Suprapubic skin (tissue), 4 donors: ENCODE results near the gene KLF7. TPM values are rescaled to one million over a fixed set of nuclear protein-coding genes. Genes with fewer than 3 reads are reported as not detected.

ENCODE experiments used
- DNase-seq, 2 donors: peaks; one replicate each; pipeline ENCODE4 v3.0.0-alpha.2; 2019; ENCODE audit warnings: low spot score in 2 of 2
- H3K27ac ChIP-seq: fragments of 200-600 bp; sonication (generic); one replicate; pipeline ENCODE4 v1.5.1; 2019
- H3K27me3 ChIP-seq: fragments of 200-600 bp; sonication (generic); one replicate; pipeline ENCODE4 v1.5.1; 2019
- H3K36me3 ChIP-seq: fragments of 200-600 bp; sonication (generic); one replicate; pipeline ENCODE4 v1.5.1; 2019
- H3K4me1 ChIP-seq: fragments of 200-600 bp; sonication (generic); one replicate; pipeline ENCODE4 v1.5.1; 2019
- H3K4me3 ChIP-seq: fragments of 200-600 bp; sonication (generic); one replicate; pipeline ENCODE4 v1.5.1; 2019; ENCODE audit warnings: mild to moderate bottlenecking
- H3K9me3 ChIP-seq: fragments of 200-600 bp; sonication (generic); one replicate; pipeline ENCODE4 v1.5.1; 2019
- EP300 ChIP-seq: sonication (generic); formaldehyde crosslinking; IDR thresholded peaks from one replicate; pipeline ENCODE4 v1.6.1; 2017; ENCODE audit warnings: antibody characterized with exemption
- POLR2A ChIP-seq, 2 donors: fragments of 450-650 bp; IDR thresholded peaks; one replicate each; pipeline ENCODE4 v1.6.1; 2017; ENCODE audit warnings: antibody characterized with exemption in 2 of 2, mild to moderate bottlenecking in 2 of 2, moderate library complexity in 2 of 2
- POLR2AphosphoS5 ChIP-seq, 3 donors: sonication (generic); formaldehyde crosslinking; IDR thresholded peaks; one replicate each; pipeline ENCODE4 v1.6.1; 2017; ENCODE audit warnings: antibody characterized with exemption in 3 of 3
- WGBS: methylation state at CpG from one replicate; pipeline ENCODE4 v1.1.5; 2018; 5-methylcytosine and 5-hydroxymethylcytosine counted together
- total RNA-seq, 4 donors: library from RNA; depleted of rRNA; stranded (reverse); fragments of >200 nt; gene quantifications; one replicate each; pipeline ENCODE4 v1.1.0, GENCODE V29; 2016
- TF ChIP-seq, protein P1 (sequence below), 2 donors: fragments of 200-600 bp in 1 of 2; fragments of 450-650 bp in 1 of 2; sonication (generic) in 1 of 2; IDR thresholded peaks; one replicate each; pipeline ENCODE4 v1.5.1; 2016 to 2019; ENCODE audit warnings: antibody characterized with exemption in 2 of 2, mild to moderate bottlenecking in 1 of 2, moderate library complexity in 1 of 2

The KLF7 gene
- total RNA-seq, 4 donors from 2014 or later: 10.0 to 17.4 (median 10.7) TPM

DNA sequence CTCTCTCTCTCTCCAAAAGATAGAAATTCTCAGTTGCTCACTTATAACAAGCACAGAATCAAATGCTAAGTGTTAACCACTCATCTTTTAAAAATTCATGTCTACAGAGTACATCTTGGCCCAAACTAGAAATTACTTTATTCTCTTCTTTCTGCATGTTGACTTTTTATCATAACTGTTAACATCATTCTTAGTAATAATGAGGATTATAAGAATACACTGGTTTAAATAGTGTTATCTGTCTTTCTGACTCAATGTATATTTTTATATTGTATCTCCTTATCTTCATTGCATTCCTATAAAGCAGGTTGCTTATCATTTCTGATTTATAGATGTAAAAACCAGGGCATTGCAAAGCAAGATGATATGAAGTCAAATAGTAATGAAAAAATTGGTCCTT is 17.8 kb upstream of the KLF7 start:
- H3K4me1 ChIP-seq: no peaks in the 10 kb centered on the region
- no peak for DNase-seq
- TF ChIP-seq EP300: no peak
- TF ChIP-seq, protein P1, sequence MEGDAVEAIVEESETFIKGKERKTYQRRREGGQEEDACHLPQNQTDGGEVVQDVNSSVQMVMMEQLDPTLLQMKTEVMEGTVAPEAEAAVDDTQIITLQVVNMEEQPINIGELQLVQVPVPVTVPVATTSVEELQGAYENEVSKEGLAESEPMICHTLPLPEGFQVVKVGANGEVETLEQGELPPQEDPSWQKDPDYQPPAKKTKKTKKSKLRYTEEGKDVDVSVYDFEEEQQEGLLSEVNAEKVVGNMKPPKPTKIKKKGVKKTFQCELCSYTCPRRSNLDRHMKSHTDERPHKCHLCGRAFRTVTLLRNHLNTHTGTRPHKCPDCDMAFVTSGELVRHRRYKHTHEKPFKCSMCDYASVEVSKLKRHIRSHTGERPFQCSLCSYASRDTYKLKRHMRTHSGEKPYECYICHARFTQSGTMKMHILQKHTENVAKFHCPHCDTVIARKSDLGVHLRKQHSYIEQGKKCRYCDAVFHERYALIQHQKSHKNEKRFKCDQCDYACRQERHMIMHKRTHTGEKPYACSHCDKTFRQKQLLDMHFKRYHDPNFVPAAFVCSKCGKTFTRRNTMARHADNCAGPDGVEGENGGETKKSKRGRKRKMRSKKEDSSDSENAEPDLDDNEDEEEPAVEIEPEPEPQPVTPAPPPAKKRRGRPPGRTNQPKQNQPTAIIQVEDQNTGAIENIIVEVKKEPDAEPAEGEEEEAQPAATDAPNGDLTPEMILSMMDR (IDR thresholded peaks at IDR 0.05): no peak
- TF ChIP-seq POLR2AphosphoS5 (IDR thresholded peaks at IDR 0.05): no peak
- TF ChIP-seq POLR2A (IDR thresholded peaks at IDR 0.05): no peak

DNA sequence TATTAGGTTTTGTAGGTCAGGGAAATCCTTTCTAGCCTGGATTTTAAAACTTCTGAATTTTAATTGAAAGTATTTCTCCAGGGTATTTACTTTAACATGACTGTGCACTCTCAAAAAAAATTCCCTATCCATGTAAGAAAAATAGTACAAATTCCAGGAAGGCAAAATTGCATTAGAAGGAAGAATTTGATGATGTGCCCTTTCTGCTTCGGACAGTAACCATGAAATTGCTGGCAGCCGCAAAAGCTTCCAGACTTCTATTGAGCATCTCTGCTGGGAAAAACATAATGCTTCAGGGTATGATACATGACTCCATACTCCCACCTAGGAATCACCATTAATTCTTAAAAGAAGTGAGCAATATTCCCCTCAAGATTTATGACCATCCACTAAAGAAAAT is 17.2 kb upstream of the KLF7 start:
- TF ChIP-seq, protein P1 (IDR thresholded peaks at IDR 0.05): no peak
- no peak for TF ChIP-seq EP300
- no peak for TF ChIP-seq POLR2AphosphoS5 (IDR thresholded peaks at IDR 0.05)
- no peak for TF ChIP-seq POLR2A (IDR thresholded peaks at IDR 0.05)
- 71% methylated on average over 2 of the region's 2 CpGs for WGBS
- Histone ChIP-seq H3K9me3 (no peaks in the 10 kb centered on the region), H3K4me3 (no peak overlapping the region), H3K27me3 (no peaks in the 10 kb centered on the region), H3K27ac (no peak overlapping the region), H3K4me1 (no peaks in the 10 kb centered on the region), H3K36me3 (no peaks in the 10 kb centered on the region)
- DNase-seq: no peak

More for the DNA sequence above, 17.8 kb upstream of the KLF7 start:
- H3K36me3 ChIP-seq: no peaks in the 10 kb centered on the region
- no peak overlapping the region for H3K27ac ChIP-seq
- H3K4me3 ChIP-seq: no peak overlapping the region
- no peaks in the 10 kb centered on the region for H3K9me3 ChIP-seq
- no peaks in the 10 kb centered on the region for H3K27me3 ChIP-seq

DNA sequence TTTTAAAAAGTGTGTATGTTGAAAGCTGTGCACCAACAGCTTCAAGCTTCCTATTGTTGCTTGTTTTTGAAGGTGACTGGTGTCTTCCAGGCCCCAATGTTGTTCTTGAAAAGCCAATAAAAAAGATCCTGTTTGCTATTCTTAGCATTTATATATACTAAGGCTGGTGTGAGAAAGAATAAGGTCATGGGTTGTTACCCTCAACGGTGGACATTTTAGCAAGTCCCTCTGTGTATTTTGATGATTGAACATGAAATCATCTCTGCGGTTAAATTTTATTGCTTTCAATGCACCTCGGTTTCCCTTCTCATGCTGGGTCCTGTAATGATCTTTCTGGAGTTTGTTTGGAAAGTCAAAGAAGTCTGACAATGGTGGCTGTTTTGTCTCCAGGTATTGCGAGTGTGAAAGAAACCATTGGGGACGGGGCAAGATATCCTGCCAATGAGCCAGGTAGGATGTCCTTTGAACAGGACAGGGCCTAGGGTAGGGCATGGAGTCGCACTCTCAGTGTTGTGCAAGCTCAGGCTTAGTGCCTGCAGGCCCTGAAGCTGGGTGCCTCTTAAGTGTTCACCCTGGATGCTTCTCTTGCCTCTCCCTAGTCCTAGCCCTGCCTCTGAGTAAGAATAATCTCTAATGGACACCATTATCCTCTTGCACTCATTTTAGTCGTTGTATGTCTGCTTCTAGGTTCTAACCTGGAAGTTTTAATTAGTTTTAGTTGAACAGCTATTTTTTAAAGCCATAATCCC is 16.0 kb upstream of the KLF7 start:
- no peaks in the 10 kb centered on the region for H3K27me3 ChIP-seq
- TF ChIP-seq POLR2AphosphoS5 (IDR thresholded peaks at IDR 0.05) (no peak), EP300 (no peak), POLR2A (IDR thresholded peaks at IDR 0.05) (no peak)
- TF ChIP-seq, protein P1 (IDR thresholded peaks at IDR 0.05): no peak
- H3K36me3 ChIP-seq: no peaks in the 10 kb centered on the region
- H3K9me3 ChIP-seq: no peaks in the 10 kb centered on the region
- H3K4me3 ChIP-seq: no peak overlapping the region
- no peak for DNase-seq
- no peak overlapping the region for H3K27ac ChIP-seq
- WGBS: 93% methylated on average over 7 of the region's 7 CpGs
- no peaks in the 10 kb centered on the region for H3K4me1 ChIP-seq

DNA sequence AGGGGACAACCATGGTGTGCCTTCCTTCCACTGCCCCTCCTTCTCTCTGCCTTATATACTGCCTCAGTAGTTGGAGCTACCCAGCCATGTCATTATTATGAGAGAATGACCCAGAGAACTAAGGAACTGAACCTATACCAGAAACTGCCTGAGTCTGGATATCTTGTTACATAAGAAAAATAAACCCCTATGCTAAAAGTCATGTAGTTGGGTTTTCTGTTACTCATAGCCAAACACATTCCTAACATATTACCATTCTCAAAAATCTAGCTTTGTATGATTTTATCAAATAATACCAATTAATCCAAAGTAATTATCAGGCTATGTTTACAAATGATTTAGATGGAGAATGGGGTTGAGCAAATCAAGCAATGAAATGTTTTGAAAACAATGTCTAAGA is 15.0 kb upstream of the KLF7 start:
- H3K4me3 ChIP-seq: no peak overlapping the region
- no peaks in the 10 kb centered on the region for H3K9me3 ChIP-seq
- DNase-seq: no peak
- H3K36me3 ChIP-seq: no peaks in the 10 kb centered on the region
- H3K27ac ChIP-seq: no peak overlapping the region
- H3K4me1 ChIP-seq: no peaks in the 10 kb centered on the region
- no peaks in the 10 kb centered on the region for H3K27me3 ChIP-seq
- no peak for TF ChIP-seq EP300
- TF ChIP-seq, protein P1 (IDR thresholded peaks at IDR 0.05): no peak
- no peak for TF ChIP-seq POLR2A (IDR thresholded peaks at IDR 0.05)

DNA sequence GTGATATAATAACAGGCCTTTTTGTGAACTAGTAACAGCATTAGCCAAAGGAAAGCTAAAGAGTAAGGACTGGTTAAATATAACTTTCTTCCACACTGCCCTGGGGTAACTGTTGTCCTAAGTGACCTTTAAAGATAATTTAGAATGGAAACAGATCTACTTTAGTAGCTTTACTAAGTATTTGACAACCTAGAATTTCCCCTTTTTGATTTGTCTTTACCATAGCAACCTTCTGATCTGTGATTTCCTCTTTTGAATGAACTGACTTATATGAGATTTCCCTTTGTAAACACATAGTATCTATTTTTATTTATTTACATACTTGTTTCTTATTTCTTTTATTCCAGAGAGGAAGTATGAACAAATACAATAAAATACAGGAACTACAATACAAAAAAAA is 10.5 kb upstream of the KLF7 start:
- H3K36me3 ChIP-seq: no peaks in the 10 kb centered on the region
- no peak for DNase-seq
- H3K9me3 ChIP-seq: no peaks in the 10 kb centered on the region
- no peaks in the 10 kb centered on the region for H3K4me1 ChIP-seq
- no peak overlapping the region for H3K27ac ChIP-seq
- H3K27me3 ChIP-seq: no peaks in the 10 kb centered on the region
- H3K4me3 ChIP-seq: no peak overlapping the region
- no peak for TF ChIP-seq POLR2AphosphoS5 (IDR thresholded peaks at IDR 0.05)
- TF ChIP-seq EP300: no peak
- TF ChIP-seq, protein P1 (IDR thresholded peaks at IDR 0.05): no peak
- TF ChIP-seq POLR2A (IDR thresholded peaks at IDR 0.05): no peak
